ENCODE measurements around the gene PLCD1. TPM values are rescaled to one million over a fixed set of nuclear protein-coding genes. Genes with fewer than 3 reads are reported as not detected.
"Not testable (repeated sequence)": the region's sequence is repeated elsewhere in the genome, so short reads cannot be mapped to it uniquely, and the experiment has no call there.

The PLCD1 gene
- total RNA-seq, 5 donors from 2014 or later (not counting 1 experiment from before 2014, with no cell fraction given): 31.3 to 91.0 (median 75.7) TPM

- peaks cover 2 to 20% (median 7%) of the 10 kb centered on the region in 3 donors for H3K4me1 Mint-ChIP-seq
- H3K4me3 Mint-ChIP-seq; H3K27ac Mint-ChIP-seq; H3K36me3 Mint-ChIP-seq; H3K27me3 Mint-ChIP-seq; CTCF ChIA-PET; H3K4me3 ChIP-seq (ENCODE audit: control insufficient read depth in 1 of 2, extremely low read depth in 1 of 2, low read length in 1 of 2); H3K9me3 ChIP-seq; H3K36me3 ChIP-seq (ENCODE audit: control insufficient read depth in 2 of 2, extremely low read depth in 1 of 2, insufficient read depth in 1 of 2, low read length in 1 of 2); POLR2A ChIA-PET; DNase-seq; ATAC-seq (replicated peaks in 1 of 4); H3K27ac ChIP-seq (ENCODE audit: low read length); H3K4me1 ChIP-seq (ENCODE audit: control insufficient read depth in 1 of 2, extremely low read depth in 1 of 2, insufficient read depth in 2 of 2, low read length in 2 of 2); H3K27me3 ChIP-seq (replicated peaks in 1 of 2; ENCODE audit: control insufficient read depth in 2 of 2, extremely low read depth in 1 of 2, insufficient read depth in 2 of 2, low read length in 1 of 2); H3K9me3 Mint-ChIP-seq: not testable (repeated sequence)
- 90% methylated on average over 7 of the region's 10 CpGs for WGBS (ENCODE audit: insufficient coverage)
These were observed 41.1 kb downstream of the PLCD1 start for GRCh38 chr3:37988376-37988775.

GRCh38 chr3:37987751-37988179 lies 41.7 kb downstream of the PLCD1 start:
- ATAC-seq (replicated peaks in 1 of 4) (no peak), DNase-seq (no peak)
- no peaks in the 10 kb centered on the region for H3K36me3 ChIP-seq (ENCODE audit: control insufficient read depth in 2 of 2, extremely low read depth in 1 of 2, insufficient read depth in 1 of 2, low read length in 1 of 2)
- Mint-ChIP-seq H3K9me3 (no peaks in the 10 kb centered on the region), H3K4me1 (peaks cover 0 to 14% (median 3%) of the 10 kb centered on the region in 3 donors), H3K4me3 (no peak overlapping the region), H3K27ac (no peak overlapping the region), H3K27me3 (no peaks in the 10 kb centered on the region), H3K36me3 (no peaks in the 10 kb centered on the region)
- POLR2A ChIA-PET: no interaction called here
- H3K4me3 ChIP-seq (ENCODE audit: control insufficient read depth in 1 of 2, extremely low read depth in 1 of 2, low read length in 1 of 2): no peak overlapping the region
- CTCF ChIA-PET: interaction anchor here in 1 of 2 donors (0.6 kb wide), 1 partner anchor 52 kb away, joined by 3 read pairs; the partner anchor contains the start of gene DLEC1
- no peak overlapping the region for H3K27ac ChIP-seq (ENCODE audit: low read length)
- no peaks in the 10 kb centered on the region for H3K4me1 ChIP-seq (ENCODE audit: control insufficient read depth in 1 of 2, extremely low read depth in 1 of 2, insufficient read depth in 2 of 2, low read length in 2 of 2)
- H3K27me3 ChIP-seq (replicated peaks in 1 of 2; ENCODE audit: control insufficient read depth in 2 of 2, extremely low read depth in 1 of 2, insufficient read depth in 2 of 2, low read length in 1 of 2): peaks cover 0 to 10% of the 10 kb centered on the region in 2 experiments
- WGBS (ENCODE audit: insufficient coverage): 96% methylated on average over 7 of the region's 7 CpGs
- no peaks in the 10 kb centered on the region for H3K9me3 ChIP-seq

GRCh38 chr3:37987315-37987697 lies 42.1 kb downstream of the PLCD1 start:
- no peak for ATAC-seq (replicated peaks in 1 of 4)
- CTCF ChIA-PET: interaction anchor here in 1 of 2 donors (0.6 kb wide), 1 partner anchor 52 kb away, joined by 3 read pairs; the partner anchor contains the start of gene DLEC1
- WGBS (ENCODE audit: insufficient coverage): 89% methylated on average over 2 of the region's 2 CpGs

DNA sequence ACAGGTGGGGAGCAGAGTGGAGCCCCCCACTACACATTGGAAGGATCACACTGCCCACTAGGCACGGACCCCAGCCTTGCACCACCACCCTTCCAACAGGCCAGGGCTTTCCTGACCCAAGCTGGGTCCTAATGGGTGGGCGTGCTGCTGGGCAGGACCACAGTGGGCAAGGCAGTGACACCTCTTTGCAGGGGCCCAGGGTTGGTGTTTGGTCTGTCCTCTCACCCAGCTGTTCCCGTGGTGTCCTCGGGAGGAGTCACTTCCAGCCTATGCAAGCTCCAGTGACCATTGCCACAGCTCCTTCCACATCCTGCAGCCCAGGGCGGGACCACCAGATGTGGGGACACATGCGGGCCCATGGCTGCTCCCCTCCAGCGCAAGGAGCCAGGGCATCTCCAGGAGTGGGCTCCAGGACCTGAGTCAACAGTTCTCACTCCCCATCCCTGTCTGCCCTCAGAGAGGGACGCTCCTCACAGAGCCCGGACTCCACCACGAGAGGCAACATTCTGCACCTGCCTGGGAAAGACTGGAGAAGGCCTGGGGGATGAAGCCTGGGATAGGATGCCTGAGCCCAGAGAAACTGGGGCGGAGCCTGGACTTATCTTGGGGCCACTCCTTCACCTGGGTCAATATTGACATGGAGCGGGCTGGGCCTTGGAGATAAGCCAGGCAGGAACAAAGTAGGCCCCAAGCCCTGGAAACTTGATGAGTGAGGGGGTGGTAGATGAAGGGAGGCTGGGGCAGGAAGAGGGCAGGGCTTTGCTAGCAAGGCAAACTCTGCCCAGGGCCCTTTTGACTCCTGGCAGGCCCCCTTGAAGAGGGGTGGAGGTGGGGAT lies 42.7 kb downstream of the PLCD1 start:
- ChIA-PET POLR2A (no interaction called here), CTCF (interaction anchor here in 1 of 2 donors (0.6 kb wide), 1 partner anchor 53 kb away, joined by 3 read pairs; the partner anchor contains the start of gene DLEC1)
- Mint-ChIP-seq H3K4me1 (peaks cover 0 to 11% (median 3%) of the 10 kb centered on the region in 3 donors), H3K27me3 (no peaks in the 10 kb centered on the region), H3K27ac (no peak overlapping the region), H3K9me3 (no peaks in the 10 kb centered on the region), H3K4me3 (no peak overlapping the region), H3K36me3 (no peaks in the 10 kb centered on the region)
- no peaks in the 10 kb centered on the region for H3K36me3 ChIP-seq (ENCODE audit: control insufficient read depth in 2 of 2, extremely low read depth in 1 of 2, insufficient read depth in 1 of 2, low read length in 1 of 2)
- H3K4me1 ChIP-seq (ENCODE audit: control insufficient read depth in 1 of 2, extremely low read depth in 1 of 2, insufficient read depth in 2 of 2, low read length in 2 of 2): no peaks in the 10 kb centered on the region
- ATAC-seq (replicated peaks in 1 of 4) (no peak), DNase-seq (no peak)
- no peaks in the 10 kb centered on the region for H3K9me3 ChIP-seq
- H3K27me3 ChIP-seq (replicated peaks in 1 of 2; ENCODE audit: control insufficient read depth in 2 of 2, extremely low read depth in 1 of 2, insufficient read depth in 2 of 2, low read length in 1 of 2): peaks cover 0 to 10% of the 10 kb centered on the region in 2 experiments
- H3K27ac ChIP-seq (ENCODE audit: low read length): no peak overlapping the region
- WGBS (ENCODE audit: insufficient coverage): 85% methylated on average over 10 of the region's 12 CpGs
- no peak overlapping the region for H3K4me3 ChIP-seq (ENCODE audit: control insufficient read depth in 1 of 2, extremely low read depth in 1 of 2, low read length in 1 of 2)

More at GRCh38 chr3:37987315-37987697, 42.1 kb downstream of the PLCD1 start:
- no peak for DNase-seq
- Histone ChIP-seq H3K27ac (ENCODE audit: low read length) (no peak overlapping the region), H3K4me3 (ENCODE audit: control insufficient read depth in 1 of 2, extremely low read depth in 1 of 2, low read length in 1 of 2) (no peak overlapping the region), H3K9me3 (no peaks in the 10 kb centered on the region), H3K36me3 (ENCODE audit: control insufficient read depth in 2 of 2, extremely low read depth in 1 of 2, insufficient read depth in 1 of 2, low read length in 1 of 2) (no peaks in the 10 kb centered on the region), H3K27me3 (replicated peaks in 1 of 2; ENCODE audit: control insufficient read depth in 2 of 2, extremely low read depth in 1 of 2, insufficient read depth in 2 of 2, low read length in 1 of 2) (peaks cover 0 to 10% of the 10 kb centered on the region in 2 experiments), H3K4me1 (ENCODE audit: control insufficient read depth in 1 of 2, extremely low read depth in 1 of 2, insufficient read depth in 2 of 2, low read length in 2 of 2) (no peaks in the 10 kb centered on the region)
- Mint-ChIP-seq H3K4me1 (peaks cover 0 to 11% (median 3%) of the 10 kb centered on the region in 3 donors), H3K27ac (no peak overlapping the region), H3K9me3 (no peaks in the 10 kb centered on the region), H3K36me3 (no peaks in the 10 kb centered on the region), H3K4me3 (no peak overlapping the region), H3K27me3 (no peaks in the 10 kb centered on the region)
- POLR2A ChIA-PET: no interaction called here

DNA sequence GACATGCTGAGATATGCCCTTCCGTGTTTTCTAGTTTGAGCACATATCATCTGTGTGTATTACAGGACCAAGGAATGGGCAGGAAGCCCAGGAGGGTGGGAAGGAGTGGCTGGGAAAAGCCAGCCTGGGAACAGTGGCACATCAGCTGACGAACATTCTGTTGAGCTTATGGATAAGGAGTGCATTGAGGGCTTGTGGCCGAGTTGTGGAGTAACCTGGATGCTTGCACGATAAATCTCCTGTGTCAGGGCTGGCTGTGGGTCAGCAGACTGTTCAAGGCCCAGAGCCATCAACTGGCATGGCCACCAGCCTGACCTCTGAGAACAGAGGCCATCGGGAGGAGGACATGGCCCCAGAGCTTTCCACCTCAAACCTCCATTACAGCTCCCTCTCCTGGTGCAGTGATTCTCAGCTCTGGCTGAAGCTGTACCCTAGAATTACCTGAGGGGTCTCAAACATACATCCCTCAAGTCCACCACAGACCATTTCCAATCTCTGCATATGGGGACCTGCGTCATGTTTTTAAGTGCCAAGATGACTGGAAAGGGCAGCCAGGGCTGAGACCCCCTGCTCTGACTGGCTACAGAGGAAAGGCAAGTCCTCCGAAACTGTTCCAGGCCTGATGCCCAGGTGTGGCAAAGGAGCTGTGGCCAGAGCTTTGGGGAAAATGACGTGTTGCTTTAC lies 43.7 kb downstream of the PLCD1 start:
- no peak for ATAC-seq (replicated peaks in 1 of 4)
- peaks cover 0 to 10% of the 10 kb centered on the region in 2 experiments for H3K27me3 ChIP-seq (replicated peaks in 1 of 2; ENCODE audit: control insufficient read depth in 2 of 2, extremely low read depth in 1 of 2, insufficient read depth in 2 of 2, low read length in 1 of 2)
- no peak overlapping the region for H3K4me3 ChIP-seq (ENCODE audit: control insufficient read depth in 1 of 2, extremely low read depth in 1 of 2, low read length in 1 of 2)
- no peak for DNase-seq
- ChIA-PET CTCF (no interaction called here), POLR2A (no interaction called here)
- no peaks in the 10 kb centered on the region for H3K36me3 ChIP-seq (ENCODE audit: control insufficient read depth in 2 of 2, extremely low read depth in 1 of 2, insufficient read depth in 1 of 2, low read length in 1 of 2)
- no peak overlapping the region for H3K27ac ChIP-seq (ENCODE audit: low read length)
- H3K9me3 Mint-ChIP-seq: no peaks in the 10 kb centered on the region
- no peaks in the 10 kb centered on the region for H3K27me3 Mint-ChIP-seq
- H3K27ac Mint-ChIP-seq: no peak overlapping the region
- H3K4me1 Mint-ChIP-seq: peaks cover 0 to 11% (median 3%) of the 10 kb centered on the region in 3 donors
- no peaks in the 10 kb centered on the region for H3K4me1 ChIP-seq (ENCODE audit: control insufficient read depth in 1 of 2, extremely low read depth in 1 of 2, insufficient read depth in 2 of 2, low read length in 2 of 2)
- no peaks in the 10 kb centered on the region for H3K9me3 ChIP-seq
- no peaks in the 10 kb centered on the region for H3K36me3 Mint-ChIP-seq
- no peak overlapping the region for H3K4me3 Mint-ChIP-seq
- whole genome bisulfite sequencing (ENCODE audit: insufficient coverage): 88% methylated on average over 6 of the region's 8 CpGs

DNA sequence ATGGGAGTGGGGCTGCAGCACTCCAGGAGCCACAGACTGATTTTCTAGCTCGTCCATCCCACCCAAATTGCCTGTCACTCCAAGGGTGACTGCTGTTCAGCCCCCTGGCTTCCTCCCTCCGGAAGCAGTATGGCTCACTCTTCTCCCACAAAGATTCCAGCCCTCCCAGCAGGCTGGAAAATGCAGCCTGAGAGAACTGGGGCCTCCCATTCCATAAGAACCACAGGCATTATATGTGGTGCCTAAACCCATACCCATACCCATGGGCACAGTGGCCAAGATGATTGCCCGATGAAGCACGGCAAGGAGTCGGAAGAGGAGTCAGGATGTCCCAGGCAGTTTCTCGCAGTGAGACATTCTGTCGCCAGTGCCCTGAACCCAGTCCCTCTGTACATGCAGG lies 44.8 kb downstream of the PLCD1 start:
- H3K4me1 ChIP-seq (ENCODE audit: control insufficient read depth in 1 of 2, extremely low read depth in 1 of 2, insufficient read depth in 2 of 2, low read length in 2 of 2): no peaks in the 10 kb centered on the region
- H3K27ac ChIP-seq (ENCODE audit: low read length): no peak overlapping the region
- H3K36me3 ChIP-seq (ENCODE audit: control insufficient read depth in 2 of 2, extremely low read depth in 1 of 2, insufficient read depth in 1 of 2, low read length in 1 of 2): no peaks in the 10 kb centered on the region
- H3K4me3 ChIP-seq (ENCODE audit: control insufficient read depth in 1 of 2, extremely low read depth in 1 of 2, low read length in 1 of 2): no peak overlapping the region
- H3K27ac Mint-ChIP-seq: no peak overlapping the region
- WGBS (ENCODE audit: insufficient coverage): 98% methylated on average over 6 of the region's 7 CpGs
- ATAC-seq (replicated peaks in 1 of 4) (no peak), DNase-seq (no peak)
- ChIA-PET CTCF (no interaction called here), POLR2A (no interaction called here)
- peaks cover 0 to 13% of the 10 kb centered on the region in 2 experiments for H3K27me3 ChIP-seq (replicated peaks in 1 of 2; ENCODE audit: control insufficient read depth in 2 of 2, extremely low read depth in 1 of 2, insufficient read depth in 2 of 2, low read length in 1 of 2)
- no peaks in the 10 kb centered on the region for H3K9me3 Mint-ChIP-seq
- H3K27me3 Mint-ChIP-seq: no peaks in the 10 kb centered on the region
- no peak overlapping the region for H3K4me3 Mint-ChIP-seq
- H3K4me1 Mint-ChIP-seq: peaks cover 0 to 11% (median 3%) of the 10 kb centered on the region in 3 donors
- no peaks in the 10 kb centered on the region for H3K36me3 Mint-ChIP-seq
- H3K9me3 ChIP-seq: no peaks in the 10 kb centered on the region

Data from T-cell (primary cell).